ENCODE measurements around the gene MTM1. TPM values are rescaled to one million over a fixed set of nuclear protein-coding genes. Genes with fewer than 3 reads are reported as not detected.
A peak's percentile ranks its signal among the peaks of the same experiment; 100 is the strongest.

MTM1 gene
- total and polyA plus RNA-seq, 2 donors from 2014 or later = 6.6 to 20.5 TPM

DNA sequence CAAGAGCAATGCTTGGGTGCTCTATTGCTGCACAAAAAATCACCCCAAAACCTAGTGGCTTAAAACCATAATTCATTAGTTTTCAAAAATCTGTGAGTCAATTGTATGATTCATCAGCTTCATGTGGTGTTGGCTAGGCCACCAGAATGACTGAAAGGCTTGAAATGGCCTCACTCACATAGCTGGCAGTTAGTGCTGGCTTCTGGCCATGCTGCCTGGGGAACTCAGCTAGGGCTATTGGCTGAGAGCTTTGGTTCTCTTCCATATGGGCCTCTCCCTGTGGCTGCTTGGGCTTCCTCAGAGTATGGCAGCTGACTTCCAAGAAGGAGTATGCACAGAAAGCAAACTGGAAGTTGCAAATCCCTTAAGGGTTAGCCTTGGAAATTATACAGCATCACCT lies 121.7 kb downstream of the MTM1 start:
- Histone ChIP-seq H3K4me1 (ENCODE audit: control insufficient read depth in 2 of 3, insufficient read depth in 2 of 3, low read depth in 1 of 3, low read length in 3 of 3) (peaks cover 0 to 2% (median 0%) of the 10 kb centered on the region in 3 donors), H3K36me3 (ENCODE audit: control insufficient read depth in 2 of 3, insufficient read depth in 3 of 3, low read length in 3 of 3) (no peaks in the 10 kb centered on the region), H3K9me3 (ENCODE audit: control insufficient read depth in 2 of 3, insufficient read depth in 1 of 3, low read length in 3 of 3) (no peaks in the 10 kb centered on the region), H3K27ac (ENCODE audit: low read depth in 2 of 2, low read length in 2 of 2) (no peak overlapping the region), H3K4me3 (ENCODE audit: low read length in 3 of 3) (no peak overlapping the region), H3K9ac (ENCODE audit: low read length in 3 of 3) (no peak overlapping the region), H3K27me3 (ENCODE audit: control insufficient read depth, insufficient read depth, low read length) (no peaks in the 10 kb centered on the region)
- TF ChIP-seq, protein P1, sequence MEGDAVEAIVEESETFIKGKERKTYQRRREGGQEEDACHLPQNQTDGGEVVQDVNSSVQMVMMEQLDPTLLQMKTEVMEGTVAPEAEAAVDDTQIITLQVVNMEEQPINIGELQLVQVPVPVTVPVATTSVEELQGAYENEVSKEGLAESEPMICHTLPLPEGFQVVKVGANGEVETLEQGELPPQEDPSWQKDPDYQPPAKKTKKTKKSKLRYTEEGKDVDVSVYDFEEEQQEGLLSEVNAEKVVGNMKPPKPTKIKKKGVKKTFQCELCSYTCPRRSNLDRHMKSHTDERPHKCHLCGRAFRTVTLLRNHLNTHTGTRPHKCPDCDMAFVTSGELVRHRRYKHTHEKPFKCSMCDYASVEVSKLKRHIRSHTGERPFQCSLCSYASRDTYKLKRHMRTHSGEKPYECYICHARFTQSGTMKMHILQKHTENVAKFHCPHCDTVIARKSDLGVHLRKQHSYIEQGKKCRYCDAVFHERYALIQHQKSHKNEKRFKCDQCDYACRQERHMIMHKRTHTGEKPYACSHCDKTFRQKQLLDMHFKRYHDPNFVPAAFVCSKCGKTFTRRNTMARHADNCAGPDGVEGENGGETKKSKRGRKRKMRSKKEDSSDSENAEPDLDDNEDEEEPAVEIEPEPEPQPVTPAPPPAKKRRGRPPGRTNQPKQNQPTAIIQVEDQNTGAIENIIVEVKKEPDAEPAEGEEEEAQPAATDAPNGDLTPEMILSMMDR (IDR thresholded peaks at IDR 0.05; ENCODE audit: borderline replicate concordance, extremely low read depth, insufficient read depth) = no peak
- FAIRE-seq (no peak), DNase-seq (no peak)
- intact Hi-C loops (cut with DNase I) = no loop called here

DNA sequence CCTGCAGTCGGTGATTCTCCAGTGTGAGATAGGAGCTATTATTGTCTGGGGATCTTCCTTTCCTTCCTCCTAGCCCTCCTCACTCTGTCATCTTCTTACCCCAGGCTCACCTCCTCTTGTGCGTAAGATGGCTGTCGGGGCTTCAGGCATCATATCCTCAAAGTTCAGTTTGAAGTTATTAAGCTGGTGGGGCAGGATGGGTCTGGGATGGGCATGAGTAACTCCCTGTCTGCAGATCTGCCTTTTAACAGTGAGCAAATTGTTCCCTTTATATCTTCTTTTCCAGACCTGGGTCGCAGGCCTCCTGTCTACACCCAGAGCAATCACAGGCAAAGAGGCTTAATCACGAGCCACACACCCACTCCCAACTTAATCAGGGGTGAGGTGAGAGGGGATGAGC lies 123.9 kb downstream of the MTM1 start:
- H3K27me3 ChIP-seq (ENCODE audit: control insufficient read depth, insufficient read depth, low read length) = no peaks in the 10 kb centered on the region
- H3K27ac ChIP-seq (ENCODE audit: low read depth in 2 of 2, low read length in 2 of 2) = no peak overlapping the region
- H3K4me1 ChIP-seq (ENCODE audit: control insufficient read depth in 2 of 3, insufficient read depth in 2 of 3, low read depth in 1 of 3, low read length in 3 of 3) = peaks cover 0 to 2% (median 0%) of the 10 kb centered on the region in 3 donors
- TF ChIP-seq, protein P1 (IDR thresholded peaks at IDR 0.05; ENCODE audit: borderline replicate concordance, extremely low read depth, insufficient read depth) = no peak
- intact Hi-C loops (cut with DNase I) = no loop called here
- peak overlapping the region in 1 of 3 donors; percentile 73 for H3K9ac ChIP-seq (ENCODE audit: low read length in 3 of 3)
- H3K9me3 ChIP-seq (ENCODE audit: control insufficient read depth in 2 of 3, insufficient read depth in 1 of 3, low read length in 3 of 3) = no peaks in the 10 kb centered on the region
- no peaks in the 10 kb centered on the region for H3K36me3 ChIP-seq (ENCODE audit: control insufficient read depth in 2 of 3, insufficient read depth in 3 of 3, low read length in 3 of 3)
- H3K4me3 ChIP-seq (ENCODE audit: low read length in 3 of 3) = peak overlapping the region; percentile 70 to 79 (median 72)
- FAIRE-seq = no peak
- no peak for DNase-seq

DNA sequence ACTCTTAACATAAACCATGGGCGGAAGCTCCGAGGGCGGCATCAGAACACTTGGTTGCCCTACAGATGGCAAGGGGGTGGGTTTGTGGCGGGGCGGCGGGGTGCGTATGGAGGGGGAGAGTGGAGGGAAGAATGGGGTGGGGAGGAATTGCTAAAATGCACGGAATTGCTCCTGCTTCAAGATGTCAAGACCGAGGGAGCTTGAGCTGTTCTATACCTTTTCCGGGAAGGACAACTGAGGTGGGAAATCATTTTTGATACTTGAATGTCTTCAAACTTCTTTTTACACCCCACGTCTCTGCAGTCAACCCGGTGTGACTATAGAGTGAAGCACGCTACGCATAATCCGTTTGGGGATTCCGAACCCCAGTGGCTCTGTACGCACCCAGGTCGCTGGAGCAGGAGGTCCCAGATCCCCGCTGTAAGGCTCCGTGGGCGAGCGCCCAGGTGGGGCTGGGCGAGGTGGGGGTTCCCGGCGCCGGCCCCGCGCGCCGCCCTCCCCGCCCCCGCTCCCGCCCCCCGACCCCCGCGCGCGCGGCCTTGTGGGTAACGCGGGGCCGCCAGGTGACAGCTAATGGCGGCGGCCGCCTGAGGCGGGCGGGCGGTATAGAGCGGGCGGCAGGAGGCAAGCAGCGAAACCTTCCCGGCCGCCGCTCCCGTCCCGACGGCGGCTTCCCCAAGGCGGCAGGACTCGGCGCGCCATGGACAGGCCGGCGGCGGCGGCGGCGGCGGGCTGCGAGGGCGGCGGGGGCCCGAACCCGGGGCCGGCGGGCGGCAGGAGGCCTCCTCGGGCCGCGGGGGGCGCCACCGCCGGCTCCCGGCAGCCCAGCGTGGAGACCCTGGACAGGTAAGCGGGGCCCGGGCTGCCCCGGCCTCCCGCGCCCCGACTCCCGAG lies 124.7 kb downstream of the MTM1 start, which contains the start of gene MTMR1:
MTMR1 (plus strand) TSS at position 566 of the 894 bp plus-strand sequence; CDS start at position 701, 135 bp downstream.
- Histone ChIP-seq H3K4me1 (ENCODE audit: control insufficient read depth in 2 of 3, insufficient read depth in 2 of 3, low read depth in 1 of 3, low read length in 3 of 3) (peaks cover 0 to 2% (median 0%) of the 10 kb centered on the region in 3 donors), H3K9ac (ENCODE audit: low read length in 3 of 3) (peak within 1 kb of the TSS; percentile 48 to 73 (median 68)), H3K4me3 (ENCODE audit: low read length in 3 of 3) (peak within 1 kb of the TSS; percentile 70 to 79 (median 72)), H3K27me3 (ENCODE audit: control insufficient read depth, insufficient read depth, low read length) (no peaks in the 10 kb centered on the region), H3K27ac (ENCODE audit: low read depth in 2 of 2, low read length in 2 of 2) (peak within 1 kb of the TSS; percentile 67 to 70), H3K9me3 (ENCODE audit: control insufficient read depth in 2 of 3, insufficient read depth in 1 of 3, low read length in 3 of 3) (no peaks in the 10 kb centered on the region), H3K36me3 (ENCODE audit: control insufficient read depth in 2 of 3, insufficient read depth in 3 of 3, low read length in 3 of 3) (no peaks in the 10 kb centered on the region)
- TF ChIP-seq, protein P1 (IDR thresholded peaks at IDR 0.05; ENCODE audit: borderline replicate concordance, extremely low read depth, insufficient read depth) = no peak
- peak; percentile 21 to 78 (median 49) for DNase-seq
- FAIRE-seq = no peak
- intact Hi-C loops (cut with DNase I) = no loop called here

Measured in kidney (tissue), 14 donors.